Measurements from ENCODE around the gene FPGS.

The FPGS gene

DNA sequence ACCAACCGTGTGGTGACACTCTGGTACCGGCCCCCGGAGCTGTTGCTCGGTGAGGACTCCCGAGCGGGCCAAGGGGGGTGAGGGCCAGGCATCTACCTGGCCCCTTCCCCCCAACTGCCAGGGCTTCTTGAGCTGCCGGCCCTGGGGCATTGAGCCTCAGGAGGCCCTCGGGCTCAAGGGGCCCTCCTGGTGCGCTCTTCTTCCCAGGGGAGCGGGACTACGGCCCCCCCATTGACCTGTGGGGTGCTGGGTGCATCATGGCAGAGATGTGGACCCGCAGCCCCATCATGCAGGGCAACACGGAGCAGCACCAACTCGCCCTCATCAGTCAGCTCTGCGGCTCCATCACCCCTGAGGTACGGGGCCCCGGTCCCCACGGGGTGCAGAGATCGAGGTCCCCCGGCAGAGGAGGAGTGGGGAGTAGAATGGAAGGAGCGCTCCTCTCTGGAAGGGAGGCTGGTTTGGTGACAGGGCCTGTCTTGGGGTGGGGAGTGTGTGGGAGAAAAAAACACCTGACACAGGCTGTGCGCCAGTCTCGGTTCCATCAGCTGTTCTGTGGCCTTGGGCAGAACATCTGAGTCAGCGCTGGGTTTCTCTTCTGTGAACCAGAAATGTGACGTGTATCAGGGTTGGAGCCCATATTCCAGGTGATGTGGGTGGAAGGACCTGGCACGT, 14.2 kb upstream of the FPGS start:
- no peak for DNase-seq (ENCODE audit: low spot score)
- in situ Hi-C loops (cut with MboI; ENCODE audit: low pct_unique_long_range_greater_than_20kb, low sequenced_read_pairs, unreplicated experiment): loop anchor here (10.0 kb wide), 1 partner anchor 126 kb away; the partner anchor contains the start of gene ST6GALNAC4
- TF ChIP-seq, protein P1, sequence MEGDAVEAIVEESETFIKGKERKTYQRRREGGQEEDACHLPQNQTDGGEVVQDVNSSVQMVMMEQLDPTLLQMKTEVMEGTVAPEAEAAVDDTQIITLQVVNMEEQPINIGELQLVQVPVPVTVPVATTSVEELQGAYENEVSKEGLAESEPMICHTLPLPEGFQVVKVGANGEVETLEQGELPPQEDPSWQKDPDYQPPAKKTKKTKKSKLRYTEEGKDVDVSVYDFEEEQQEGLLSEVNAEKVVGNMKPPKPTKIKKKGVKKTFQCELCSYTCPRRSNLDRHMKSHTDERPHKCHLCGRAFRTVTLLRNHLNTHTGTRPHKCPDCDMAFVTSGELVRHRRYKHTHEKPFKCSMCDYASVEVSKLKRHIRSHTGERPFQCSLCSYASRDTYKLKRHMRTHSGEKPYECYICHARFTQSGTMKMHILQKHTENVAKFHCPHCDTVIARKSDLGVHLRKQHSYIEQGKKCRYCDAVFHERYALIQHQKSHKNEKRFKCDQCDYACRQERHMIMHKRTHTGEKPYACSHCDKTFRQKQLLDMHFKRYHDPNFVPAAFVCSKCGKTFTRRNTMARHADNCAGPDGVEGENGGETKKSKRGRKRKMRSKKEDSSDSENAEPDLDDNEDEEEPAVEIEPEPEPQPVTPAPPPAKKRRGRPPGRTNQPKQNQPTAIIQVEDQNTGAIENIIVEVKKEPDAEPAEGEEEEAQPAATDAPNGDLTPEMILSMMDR (IDR thresholded peaks at IDR 0.05; ENCODE audit: extremely low read depth, insufficient read depth, missing control alignments): no peak

DNA sequence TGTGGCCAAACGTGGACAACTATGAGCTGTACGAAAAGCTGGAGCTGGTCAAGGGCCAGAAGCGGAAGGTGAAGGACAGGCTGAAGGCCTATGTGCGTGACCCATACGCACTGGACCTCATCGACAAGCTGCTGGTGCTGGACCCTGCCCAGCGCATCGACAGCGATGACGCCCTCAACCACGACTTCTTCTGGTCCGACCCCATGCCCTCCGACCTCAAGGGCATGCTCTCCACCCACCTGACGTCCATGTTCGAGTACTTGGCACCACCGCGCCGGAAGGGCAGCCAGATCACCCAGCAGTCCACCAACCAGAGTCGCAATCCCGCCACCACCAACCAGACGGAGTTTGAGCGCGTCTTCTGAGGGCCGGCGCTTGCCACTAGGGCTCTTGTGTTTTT, 13.5 kb upstream of the FPGS start:
- TF ChIP-seq, protein P1 (IDR thresholded peaks at IDR 0.05; ENCODE audit: extremely low read depth, insufficient read depth, missing control alignments): no peak
- DNase-seq (ENCODE audit: low spot score): no peak
- in situ Hi-C loops (cut with MboI; ENCODE audit: low pct_unique_long_range_greater_than_20kb, low sequenced_read_pairs, unreplicated experiment): loop anchor here (10.0 kb wide), 1 partner anchor 126 kb away; the partner anchor contains the start of gene ST6GALNAC4

GRCh38 chr9:127790094-127790855, 12.4 kb upstream of the FPGS start:
- in situ Hi-C loops (cut with MboI; ENCODE audit: low pct_unique_long_range_greater_than_20kb, low sequenced_read_pairs, unreplicated experiment): no loop called here
- TF ChIP-seq, protein P1 (IDR thresholded peaks at IDR 0.05; ENCODE audit: extremely low read depth, insufficient read depth, missing control alignments): no peak
- DNase-seq (ENCODE audit: low spot score): no peak

DNA sequence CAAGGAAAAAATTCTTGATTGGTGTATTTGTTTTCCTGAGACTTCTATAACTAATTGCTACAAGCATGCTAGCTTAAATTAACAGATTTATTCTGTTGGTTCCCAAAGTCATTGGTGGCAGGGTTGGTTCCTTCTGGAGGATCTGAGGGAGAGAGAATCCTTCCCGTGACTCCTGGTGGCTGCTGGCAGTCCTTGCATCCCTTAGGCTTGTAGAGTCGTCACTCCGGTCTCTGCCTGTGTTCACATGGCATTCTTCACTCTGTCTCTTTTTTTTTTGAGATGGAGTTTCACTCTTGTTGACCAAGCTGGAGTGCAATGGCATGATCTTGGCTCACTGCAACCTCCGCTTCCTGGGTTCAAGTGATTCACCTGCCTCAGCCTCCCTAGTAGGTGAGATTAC, 11.6 kb upstream of the FPGS start:
- TF ChIP-seq, protein P1 (IDR thresholded peaks at IDR 0.05; ENCODE audit: extremely low read depth, insufficient read depth, missing control alignments): no peak
- in situ Hi-C loops (cut with MboI; ENCODE audit: low pct_unique_long_range_greater_than_20kb, low sequenced_read_pairs, unreplicated experiment): no loop called here
- no peak for DNase-seq (ENCODE audit: low spot score)

DNA sequence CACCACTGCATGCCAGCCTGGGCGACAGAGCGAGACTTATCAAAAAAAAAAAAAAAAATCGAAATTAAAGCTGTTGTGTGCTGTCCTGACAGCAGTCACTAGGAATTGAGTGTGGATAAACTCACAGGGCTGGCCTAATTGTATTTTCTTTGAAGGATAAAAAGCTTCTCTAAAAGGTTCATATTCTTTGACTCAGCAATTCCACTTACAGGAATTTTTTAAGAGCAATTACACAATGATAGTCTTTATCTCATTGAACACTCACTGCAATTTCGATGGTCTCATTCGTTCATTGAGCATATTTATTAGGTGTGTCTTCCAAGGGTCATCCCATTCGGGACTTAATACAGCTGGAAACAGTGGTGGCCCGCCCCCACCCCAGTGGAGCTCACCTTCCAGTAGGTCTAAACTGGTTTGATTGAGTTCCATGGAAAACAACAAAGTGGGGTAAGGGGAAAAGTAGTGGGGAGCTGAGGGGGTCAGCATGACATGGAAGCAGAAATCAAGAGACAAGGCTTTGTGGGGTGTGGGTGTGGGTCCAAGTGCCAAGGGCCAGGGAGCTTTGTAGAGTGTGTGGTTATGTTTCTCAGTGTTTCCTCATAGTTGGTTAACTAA, 10.2 kb upstream of the FPGS start:
- in situ Hi-C loops (cut with MboI; ENCODE audit: low pct_unique_long_range_greater_than_20kb, low sequenced_read_pairs, unreplicated experiment): no loop called here
- DNase-seq (ENCODE audit: low spot score): no peak
- TF ChIP-seq, protein P1 (IDR thresholded peaks at IDR 0.05; ENCODE audit: extremely low read depth, insufficient read depth, missing control alignments): no peak

- no peak for DNase-seq (ENCODE audit: low spot score)
- TF ChIP-seq, protein P1 (IDR thresholded peaks at IDR 0.05; ENCODE audit: extremely low read depth, insufficient read depth, missing control alignments): no peak
- in situ Hi-C loops (cut with MboI; ENCODE audit: low pct_unique_long_range_greater_than_20kb, low sequenced_read_pairs, unreplicated experiment): no loop called here
These were observed 9.5 kb upstream of the FPGS start for GRCh38 chr9:127793093-127793708.

Data from GM13977 (cell line).